ENCODE data around the gene RGMA. TPM values are rescaled to one million over a fixed set of nuclear protein-coding genes. Genes with fewer than 3 reads are reported as not detected.

Gene RGMA
- total RNA-seq, 1 experiment from 2014 or later = 5.5 TPM

GRCh38 chr15:93037820-93038705 lies 50.9 kb downstream of the RGMA start:
- CTCF ChIA-PET = interaction anchor here (0.7 to 3.1 kb wide), 2 partner anchors 10 to 1082 kb away, joined by 3 to 17 read pairs; no protein-coding TSS in a partner anchor
- Histone ChIP-seq H3K27ac (ENCODE audit: low read depth, low read length) (no peak overlapping the region), H2AFZ (ENCODE audit: low read depth, low read length, poor library complexity, severe bottlenecking) (no peak overlapping the region), H3K4me2 (ENCODE audit: low read length) (no peak overlapping the region), H3K9me3 (ENCODE audit: control insufficient read depth in 1 of 2, insufficient read depth in 1 of 2, low read depth in 1 of 2, low read length in 2 of 2) (no peaks in the 10 kb centered on the region), H3K4me1 (ENCODE audit: control insufficient read depth in 1 of 2, insufficient read depth in 2 of 2, low read length in 2 of 2) (peaks cover 0 to 9% of the 10 kb centered on the region in 2 experiments; a peak in 1 of 4 replicates), H3K27me3 (ENCODE audit: insufficient read depth, low read length) (no peaks in the 10 kb centered on the region), H3K4me3 (replicated peaks in 1 of 2; ENCODE audit: low read depth in 1 of 2, low read length in 2 of 2) (no peak overlapping the region), H3K9ac (ENCODE audit: low read length) (no peak overlapping the region), H3K36me3 (ENCODE audit: control insufficient read depth in 1 of 2, insufficient read depth in 2 of 2, low read length in 2 of 2) (no peaks in the 10 kb centered on the region), H3K79me2 (ENCODE audit: insufficient read depth, low read length) (no peaks in the 10 kb centered on the region), H4K20me1 (ENCODE audit: insufficient read depth) (no peaks in the 10 kb centered on the region), H3K9me2 (ENCODE audit: insufficient read depth) (no peaks in the 10 kb centered on the region)
- TF ChIP-seq SRF (IDR thresholded peaks at IDR 0.05; ENCODE audit: low read depth) (no peak), CEBPB (IDR thresholded peaks at IDR 0.05; ENCODE audit: low read depth) (no peak), RAD21 (IDR thresholded peaks at IDR 0.05; ENCODE audit: low read depth) (no peak), ZBTB33 (IDR thresholded peaks at IDR 0.05; ENCODE audit: extremely low read depth, insufficient replicate concordance, low read length) (no peak), ELF1 (IDR thresholded peaks at IDR 0.05; ENCODE audit: borderline replicate concordance, low read depth) (no peak), MAX (IDR thresholded peaks at IDR 0.05) (no peak), REST (IDR thresholded peaks at IDR 0.05; ENCODE audit: low read depth) (no peak), FOSL1 (IDR thresholded peaks at IDR 0.05; ENCODE audit: low read depth) (no peak), CTCF (IDR thresholded peaks at IDR 0.05 in 2 of 3, conservative IDR thresholded peaks at IDR 0.05 in 1 of 3; ENCODE audit: borderline replicate concordance in 1 of 3, insufficient read depth in 1 of 3, low read depth in 2 of 3, low read length in 2 of 3) (no peak), TCF7L2 (IDR thresholded peaks at IDR 0.05; ENCODE audit: borderline replicate concordance, extremely low read depth, insufficient read depth, insufficient read length) (no peak), JUND (IDR thresholded peaks at IDR 0.05) (no peak)
- POLR2A ChIA-PET = no interaction called here
- no TSS peak for BruUV-seq (replicated peaks)
- ATAC-seq (no peak), DNase-seq (ENCODE audit: low read depth, low spot score) (no peak)
- RAD21 ChIA-PET (ENCODE audit: low non-redundant PET in 1 of 2, low total read pairs in 2 of 2, uncharacterized antibody in 2 of 2, unreplicated experiment in 2 of 2) = interaction anchor here in 1 of 2 experiments (0.7 kb wide), 1 partner anchor 18 kb away, joined by 3 read pairs; no protein-coding TSS in a partner anchor
- intact Hi-C loops (cut with micrococcal nuclease) = loop anchor here (2.0 kb wide), 1 partner anchor 937 kb away; no protein-coding TSS in a partner anchor
